ENCODE results near the gene HDAC4.

Gene HDAC4

DNA sequence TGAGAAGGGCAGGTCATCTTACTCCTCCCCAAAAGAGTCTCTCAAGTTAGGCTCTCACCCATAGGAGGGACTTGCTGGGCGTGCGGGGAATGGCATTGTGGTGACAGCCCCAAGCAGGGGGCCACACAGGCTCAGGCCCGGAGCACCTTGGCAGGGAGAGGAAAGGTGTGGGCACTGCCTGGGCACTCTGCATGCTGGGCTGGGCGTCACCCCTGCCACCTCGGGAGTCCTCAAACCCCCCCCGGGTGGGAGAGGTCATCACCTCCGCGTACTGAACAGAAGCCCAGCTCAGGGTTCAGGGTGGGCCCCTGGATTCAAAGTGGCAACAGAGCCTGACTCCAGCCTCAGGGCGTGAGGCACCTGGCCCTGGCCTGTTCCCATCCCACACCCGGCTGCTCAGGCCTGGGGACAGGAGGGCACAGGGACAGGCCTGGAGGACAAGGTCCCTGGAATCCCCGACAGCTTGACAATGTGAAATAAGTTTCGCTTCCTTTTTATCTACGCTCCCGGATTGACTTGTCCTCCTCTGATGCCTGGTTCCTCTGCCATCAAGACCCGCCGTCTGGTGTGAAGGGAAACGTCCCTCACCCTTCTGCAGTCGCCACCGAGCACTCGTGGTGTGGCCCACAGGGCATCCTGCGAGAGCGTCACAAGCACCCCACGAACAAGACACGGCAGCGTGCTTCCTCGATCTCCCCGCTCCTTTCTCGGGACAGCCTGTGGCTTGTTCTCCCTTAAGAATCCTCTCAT is 97.8 kb downstream of the HDAC4 start:
- peaks cover 7% of the 10 kb centered on the region for H3K27me3 Mint-ChIP-seq
- peaks cover 54% of the 10 kb centered on the region for H3K4me1 Mint-ChIP-seq
- no peak for DNase-seq
- CTCF ChIA-PET = interaction anchor here (1.3 to 2.7 kb wide), 2 partner anchors 24 to 35 kb away, joined by 5 to 11 read pairs; no protein-coding TSS in a partner anchor
- H3K4me3 Mint-ChIP-seq = no peak overlapping the region
- H3K9me3 Mint-ChIP-seq = no peaks in the 10 kb centered on the region
- peaks cover 7% of the 10 kb centered on the region for H3K36me3 Mint-ChIP-seq
- H3K27ac Mint-ChIP-seq = peak overlapping the region; percentile 42

DNA sequence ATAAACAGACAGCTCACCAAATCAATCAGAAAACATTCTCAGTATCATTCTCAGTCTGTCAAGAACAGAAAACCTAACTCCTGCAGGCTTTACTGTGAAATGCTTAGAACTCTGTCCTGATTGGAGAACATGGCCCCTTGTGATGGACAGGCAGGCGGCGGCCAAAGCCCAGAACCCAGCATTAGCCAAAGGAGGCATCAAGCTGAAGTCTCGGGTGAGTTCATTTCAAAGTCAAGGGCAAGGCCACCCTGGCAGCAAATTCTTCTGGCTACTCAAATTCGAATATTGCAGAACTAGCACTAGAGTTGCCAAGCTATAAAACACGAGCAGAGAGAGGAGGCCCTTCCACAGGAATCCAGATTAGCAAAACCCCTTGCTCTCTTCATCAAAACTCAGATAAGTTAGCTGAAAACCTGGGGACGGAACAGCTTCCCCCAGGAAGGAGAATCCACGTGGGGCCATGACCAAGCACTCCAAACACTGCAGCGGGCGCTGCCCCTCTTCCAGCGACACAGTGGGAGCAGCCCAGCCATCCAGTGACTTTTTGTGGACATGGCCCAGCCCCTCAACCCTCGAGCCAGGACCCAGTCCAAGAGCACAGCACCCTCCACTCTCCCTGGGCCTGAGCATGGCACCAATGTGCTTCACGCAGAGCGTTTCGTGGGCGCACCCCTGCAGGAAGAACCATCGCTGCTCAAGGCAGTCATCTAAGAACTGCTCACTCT is 98.6 kb downstream of the HDAC4 start:
- peaks cover 7% of the 10 kb centered on the region for H3K27me3 Mint-ChIP-seq
- peaks cover 6% of the 10 kb centered on the region for H3K36me3 Mint-ChIP-seq
- DNase-seq = no peak
- no peaks in the 10 kb centered on the region for H3K9me3 Mint-ChIP-seq
- peak overlapping the region; percentile 17 for H3K27ac Mint-ChIP-seq
- CTCF ChIA-PET = interaction anchor here (2.7 kb wide), 1 partner anchor 35 kb away, joined by 11 read pairs; no protein-coding TSS in a partner anchor
- peaks cover 61% of the 10 kb centered on the region for H3K4me1 Mint-ChIP-seq
- H3K4me3 Mint-ChIP-seq = no peak overlapping the region

DNA sequence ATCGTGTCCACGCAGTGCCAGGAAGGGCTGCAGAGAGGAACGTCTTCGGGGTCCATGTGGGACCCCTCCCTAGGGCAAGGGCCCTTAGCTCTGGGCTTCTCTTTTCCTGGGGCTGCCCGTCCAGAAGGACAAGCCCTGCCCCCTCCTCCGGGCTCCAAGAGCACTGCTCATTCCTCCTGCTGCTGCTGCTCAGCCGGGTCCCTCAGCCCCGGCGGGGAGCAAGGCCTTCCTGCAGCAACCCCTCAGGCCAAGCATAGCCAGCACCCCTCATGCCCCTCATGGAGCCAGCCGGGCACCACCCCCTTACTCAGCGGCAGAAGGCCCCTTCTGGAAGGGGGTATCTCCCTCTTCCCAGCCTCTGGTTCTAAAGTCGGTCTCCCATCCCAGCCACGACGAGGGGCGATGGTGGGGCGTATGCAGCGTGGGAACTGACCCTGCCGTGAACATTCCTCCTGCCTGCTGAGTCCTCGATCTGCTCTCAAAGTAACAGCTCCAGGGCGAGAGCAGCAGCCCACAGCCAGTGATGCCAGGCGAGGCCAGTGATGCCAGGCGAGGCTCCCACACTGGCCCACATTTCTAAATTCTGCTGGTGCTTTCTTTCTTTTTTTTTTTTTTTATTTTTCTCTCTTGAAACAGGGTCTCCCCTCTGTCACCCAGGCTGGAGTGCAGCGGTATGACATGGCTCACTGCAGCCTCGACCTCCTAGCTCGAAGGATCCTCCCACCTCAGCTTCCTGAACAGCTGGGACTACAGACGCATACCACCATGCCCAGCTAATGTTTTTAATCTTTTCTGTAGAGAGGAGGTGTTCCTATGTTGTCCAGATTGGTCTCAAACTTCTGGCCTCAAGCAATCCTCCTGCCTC is 99.7 kb downstream of the HDAC4 start:
- peak overlapping the region; percentile 30 for H3K27ac Mint-ChIP-seq
- CTCF ChIA-PET = no interaction called here
- no peak for DNase-seq

DNA sequence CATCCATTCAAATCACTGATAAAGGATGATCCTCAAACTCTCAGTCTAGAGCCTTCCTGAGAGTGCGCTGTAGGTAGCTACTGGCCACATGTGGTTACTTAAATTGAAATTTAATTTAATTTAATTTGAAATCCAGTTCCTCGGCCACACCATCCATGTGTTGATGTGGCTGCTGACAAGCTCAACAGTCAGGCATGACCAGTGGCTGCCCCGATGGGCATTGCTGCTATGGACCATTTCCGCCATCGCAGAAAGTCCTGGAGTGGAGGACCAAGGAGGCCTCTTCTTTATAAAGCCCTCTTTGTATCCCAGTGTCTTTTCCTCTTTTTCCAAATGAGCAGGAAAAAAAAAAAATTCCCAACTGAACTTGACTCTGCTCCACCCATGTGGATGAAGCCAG is 100.6 kb downstream of the HDAC4 start:
- Mint-ChIP-seq H3K4me3 (no peak overlapping the region), H3K4me1 (peaks cover 74% of the 10 kb centered on the region), H3K27me3 (peaks cover 7% of the 10 kb centered on the region), H3K9me3 (no peaks in the 10 kb centered on the region), H3K36me3 (peaks cover 6% of the 10 kb centered on the region), H3K27ac (peak overlapping the region; percentile 77)
- DNase-seq = no peak
- CTCF ChIA-PET = interaction anchor here (0.7 kb wide), 1 partner anchor 645 kb away, joined by 3 read pairs; no protein-coding TSS in a partner anchor

More for the DNA sequence above, 99.7 kb downstream of the HDAC4 start:
- Mint-ChIP-seq H3K36me3 (peaks cover 6% of the 10 kb centered on the region), H3K4me3 (no peak overlapping the region), H3K4me1 (peaks cover 68% of the 10 kb centered on the region), H3K27me3 (peaks cover 7% of the 10 kb centered on the region), H3K9me3 (no peaks in the 10 kb centered on the region)

GRCh38 chr2:239299218-239299939 is 101.4 kb downstream of the HDAC4 start:
- Mint-ChIP-seq H3K9me3 (no peaks in the 10 kb centered on the region), H3K4me1 (peaks cover 76% of the 10 kb centered on the region), H3K27me3 (peaks cover 7% of the 10 kb centered on the region), H3K36me3 (peaks cover 7% of the 10 kb centered on the region), H3K4me3 (no peak overlapping the region), H3K27ac (peak overlapping the region; percentile 96)
- CTCF ChIA-PET = interaction anchor here (1.2 to 1.9 kb wide), 3 partner anchors 23 to 32 kb away, joined by 3 to 13 read pairs (median 8); no protein-coding TSS in a partner anchor
- no peak for DNase-seq

GRCh38 chr2:239298116-239298804 is 102.6 kb downstream of the HDAC4 start:
- Mint-ChIP-seq H3K36me3 (peaks cover 11% of the 10 kb centered on the region), H3K27ac (peak overlapping the region; percentile 96), H3K4me1 (peaks cover 77% of the 10 kb centered on the region), H3K27me3 (peaks cover 12% of the 10 kb centered on the region), H3K9me3 (no peaks in the 10 kb centered on the region), H3K4me3 (peak overlapping the region; percentile 84)
- CTCF ChIA-PET = interaction anchor here (1.0 to 1.9 kb wide), 4 partner anchors 24 to 33 kb away, joined by 3 to 13 read pairs (median 6); no protein-coding TSS in a partner anchor
- peak; percentile 88 for DNase-seq

GRCh38 chr2:239297142-239298004 is 103.4 kb downstream of the HDAC4 start:
- Mint-ChIP-seq H3K27me3 (peaks cover 10% of the 10 kb centered on the region), H3K36me3 (peaks cover 12% of the 10 kb centered on the region), H3K4me1 (peaks cover 79% of the 10 kb centered on the region), H3K27ac (peak overlapping the region; percentile 96), H3K4me3 (peak overlapping the region; percentile 84), H3K9me3 (no peaks in the 10 kb centered on the region)
- CTCF ChIA-PET = interaction anchor here (0.6 to 1.9 kb wide), 6 partner anchors 22 to 421 kb away, joined by 3 to 13 read pairs (median 6); no protein-coding TSS in a partner anchor
- DNase-seq = peak; percentile 60

DNA sequence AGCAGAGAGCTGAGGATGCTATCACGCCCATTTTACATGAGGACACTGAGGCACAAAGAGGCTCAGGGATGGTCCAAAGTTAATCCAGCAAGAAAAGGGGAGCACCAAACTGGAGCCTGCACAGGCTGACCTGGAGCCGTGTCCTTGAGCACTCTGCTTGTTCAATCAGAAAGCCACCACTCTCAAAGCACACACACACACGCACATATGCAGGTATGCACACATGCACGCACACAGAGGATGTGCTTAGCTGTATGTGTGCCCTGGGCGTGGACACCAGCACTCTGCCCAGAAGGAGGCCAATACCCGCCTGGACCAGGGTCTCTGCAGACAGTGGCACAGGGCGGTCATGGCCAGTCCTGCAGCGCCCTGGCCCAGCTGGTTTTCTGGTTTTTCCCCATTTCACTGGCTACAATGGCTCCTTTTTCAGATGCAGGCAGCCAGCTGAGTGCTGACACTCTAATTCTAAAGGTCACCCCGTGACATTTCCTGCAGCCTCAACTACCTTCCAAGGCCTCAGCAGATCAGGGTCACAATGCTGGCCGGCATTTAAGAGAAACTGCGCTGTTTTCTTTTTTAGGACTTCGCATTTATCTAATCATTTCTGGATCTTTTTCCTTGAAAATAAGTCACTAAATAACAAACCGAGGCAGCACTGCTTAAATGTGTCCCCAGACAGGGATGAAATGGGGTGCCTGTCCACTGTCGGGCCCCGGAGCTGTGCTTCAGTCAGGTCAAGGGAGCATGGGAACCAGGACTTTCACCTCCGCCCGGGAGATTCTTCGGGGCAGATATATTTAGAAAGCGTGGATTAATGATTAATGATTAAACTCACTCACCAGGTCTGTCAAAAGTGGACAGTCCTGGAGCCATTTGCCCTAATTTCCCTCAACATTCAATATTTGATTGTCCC is 104.5 kb downstream of the HDAC4 start:
- H3K4me3 Mint-ChIP-seq = peak overlapping the region; percentile 84
- H3K9me3 Mint-ChIP-seq = no peaks in the 10 kb centered on the region
- H3K4me1 Mint-ChIP-seq = peaks cover 76% of the 10 kb centered on the region
- peaks cover 10% of the 10 kb centered on the region for H3K27me3 Mint-ChIP-seq
- CTCF ChIA-PET = interaction anchor here (0.6 to 1.9 kb wide), 6 partner anchors 11 to 85 kb away, joined by 3 to 8 read pairs (median 3); no protein-coding TSS in a partner anchor
- H3K36me3 Mint-ChIP-seq = peaks cover 14% of the 10 kb centered on the region
- no peak for DNase-seq
- peak overlapping the region; percentile 96 for H3K27ac Mint-ChIP-seq

DNA sequence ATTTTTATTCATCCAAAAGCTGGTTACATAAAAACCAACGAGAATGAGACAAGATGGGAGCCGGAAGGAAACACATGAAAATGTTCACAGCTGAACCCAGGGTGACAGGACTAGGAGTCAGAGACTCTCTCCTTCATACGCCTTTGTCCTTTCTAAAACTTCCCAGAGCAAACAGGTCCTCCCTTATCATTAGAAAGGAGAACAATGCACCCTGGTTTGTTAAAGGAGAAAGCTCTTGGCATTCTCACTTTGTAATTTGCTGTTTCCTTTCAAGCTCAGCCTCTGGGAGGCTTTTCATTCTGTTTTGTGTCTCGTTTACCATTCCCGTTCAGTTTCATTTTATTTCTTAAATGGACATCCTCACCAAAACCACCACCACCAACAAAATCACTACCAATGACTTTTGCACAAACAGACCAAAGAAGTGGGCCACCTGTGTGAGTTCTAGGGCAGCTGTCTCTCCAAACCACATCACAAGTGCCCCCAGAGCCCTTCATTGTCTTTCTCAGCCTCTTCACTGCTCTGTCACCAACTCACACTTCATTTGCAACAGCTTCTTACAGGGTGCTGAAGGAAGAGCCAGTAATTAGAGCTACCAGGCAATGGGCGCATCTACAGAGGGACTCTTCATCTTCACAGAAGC is 105.3 kb downstream of the HDAC4 start:
- Mint-ChIP-seq H3K36me3 (peaks cover 16% of the 10 kb centered on the region), H3K9me3 (no peaks in the 10 kb centered on the region), H3K4me1 (peaks cover 83% of the 10 kb centered on the region), H3K4me3 (peak overlapping the region; percentile 84), H3K27me3 (peaks cover 10% of the 10 kb centered on the region), H3K27ac (peak overlapping the region; percentile 96)
- CTCF ChIA-PET = interaction anchor here (0.9 to 1.9 kb wide), 5 partner anchors 10 to 85 kb away, joined by 3 to 8 read pairs (median 3); no protein-coding TSS in a partner anchor
- DNase-seq = peak; percentile 60

DNA sequence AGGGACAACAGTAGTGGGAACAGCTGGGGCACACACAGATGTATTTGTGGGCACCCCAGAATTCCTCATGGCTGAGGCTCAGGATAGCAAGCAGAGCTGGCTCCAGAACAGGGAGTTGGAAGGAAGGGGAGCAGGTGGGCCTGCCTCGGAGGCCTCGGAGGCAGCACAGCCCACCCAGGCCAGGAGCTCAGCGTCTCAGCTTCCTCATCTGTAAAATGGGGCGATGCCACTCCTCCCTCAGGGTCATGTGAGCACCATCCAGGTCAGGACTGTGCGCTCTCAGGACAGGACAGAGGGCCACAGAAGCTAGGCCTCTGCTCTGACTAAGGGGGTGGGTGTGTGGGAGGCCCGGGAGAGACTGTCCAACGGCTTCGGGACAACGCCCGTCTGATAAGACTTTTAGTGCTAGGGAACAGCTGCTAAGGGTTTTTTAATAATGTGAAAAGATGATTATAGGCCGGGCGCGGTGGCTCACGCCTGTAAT is 106.2 kb downstream of the HDAC4 start:
- Mint-ChIP-seq H3K27ac (peak overlapping the region; percentile 92), H3K36me3 (peaks cover 19% of the 10 kb centered on the region), H3K9me3 (no peaks in the 10 kb centered on the region), H3K4me1 (peaks cover 88% of the 10 kb centered on the region), H3K27me3 (peaks cover 7% of the 10 kb centered on the region), H3K4me3 (peak overlapping the region; percentile 74)
- CTCF ChIA-PET = interaction anchor here (0.8 to 1.7 kb wide), 6 partner anchors 23 to 152 kb away, joined by 3 to 7 read pairs (median 4); no protein-coding TSS in a partner anchor
- no peak for DNase-seq
